Astrocyte (in vitro differentiated cells and primary cell): ENCODE results near the gene NR4A3. TPM values are rescaled to one million over a fixed set of nuclear protein-coding genes. Genes with fewer than 3 reads are reported as not detected.
A peak's percentile ranks its signal among the peaks of the same experiment; 100 is the strongest.

Source experiments
- DNase-seq: peaks from one replicate; pipeline ENCODE4 v3.0.0-alpha.2; 2010; ENCODE audit warnings: low read depth
- FAIRE-seq: peaks from 2 replicates; lab custom pipeline; 2011; peaks lifted over from hg19 to GRCh38; lab: Jason Lieb, UNC
- H2AFZ ChIP-seq: 2 replicates; pipeline ENCODE4 v1.6.0; 2012; ENCODE audit warnings: low read depth, low read length, inconsistent platforms
- H3K27ac ChIP-seq: 2 replicates; pipeline ENCODE4 v1.5.1; 2011; ENCODE audit warnings: low read depth, low read length, inconsistent platforms
- H3K27me3 ChIP-seq: 2 replicates; pipeline ENCODE4 v1.6.0; 2011; ENCODE audit warnings: low read length, inconsistent platforms; ENCODE audit not compliant: insufficient read depth
- H3K36me3 ChIP-seq: 2 replicates; pipeline ENCODE4 v1.5.1; 2011; ENCODE audit warnings: low read length, inconsistent platforms; ENCODE audit not compliant: insufficient read depth
- H3K4me1 ChIP-seq: 2 replicates; pipeline ENCODE4 v1.5.1; 2011; ENCODE audit warnings: low read length, inconsistent platforms; ENCODE audit not compliant: insufficient read depth
- H3K4me2 ChIP-seq: 2 replicates; pipeline ENCODE4 v1.6.0; 2012; ENCODE audit warnings: low read length, inconsistent platforms
- H3K4me3 ChIP-seq: 2 replicates; pipeline ENCODE4 v1.5.1; 2011; ENCODE audit warnings: low read depth, mild to moderate bottlenecking, low read length, inconsistent platforms; ENCODE audit not compliant: insufficient read depth
- H3K79me2 ChIP-seq: 2 replicates; pipeline ENCODE4 v1.6.0; 2012; ENCODE audit warnings: mild to moderate bottlenecking, low read length, inconsistent platforms; ENCODE audit not compliant: insufficient read depth
- H3K9ac ChIP-seq: 2 replicates; pipeline ENCODE4 v1.6.0; 2012; ENCODE audit warnings: mild to moderate bottlenecking, low read length, inconsistent platforms
- H3K9me3 ChIP-seq: 2 replicates; pipeline ENCODE4 v1.5.1; 2012; ENCODE audit warnings: low read depth, mild to moderate bottlenecking, low read length, inconsistent platforms; ENCODE audit not compliant: insufficient read depth
- H4K20me1 ChIP-seq: 2 replicates; pipeline ENCODE4 v1.6.0; 2012; ENCODE audit warnings: low read length, inconsistent platforms; ENCODE audit not compliant: insufficient read depth
- H3K27ac Mint-ChIP-seq: one replicate; pipeline ENCODE4 v1.8.0; 2021; ENCODE audit warnings: mild to moderate bottlenecking, mixed read lengths; ENCODE audit not compliant: unreplicated experiment
- H3K27me3 Mint-ChIP-seq: one replicate; pipeline ENCODE4 v1.8.0; 2021; ENCODE audit warnings: low read depth, mixed read lengths; ENCODE audit not compliant: unreplicated experiment
- H3K36me3 Mint-ChIP-seq: one replicate; pipeline ENCODE4 v1.8.0; 2021; ENCODE audit warnings: low read depth, mixed read lengths; ENCODE audit not compliant: unreplicated experiment
- H3K4me1 Mint-ChIP-seq: one replicate; pipeline ENCODE4 v1.8.0; 2021; ENCODE audit warnings: low read depth, mixed read lengths; ENCODE audit not compliant: unreplicated experiment
- H3K4me3 Mint-ChIP-seq: one replicate; pipeline ENCODE4 v1.8.0; 2021; ENCODE audit warnings: mild to moderate bottlenecking, moderate library complexity, mixed read lengths; ENCODE audit not compliant: unreplicated experiment
- H3K9me3 Mint-ChIP-seq: one replicate; pipeline ENCODE4 v1.8.0; 2021; ENCODE audit warnings: mild to moderate bottlenecking, mixed read lengths; ENCODE audit not compliant: unreplicated experiment
- CTCF ChIP-seq: IDR thresholded peaks from 2 replicates; pipeline ENCODE4 v1.5.1; 2011; ENCODE audit warnings: low read depth, mild to moderate bottlenecking, inconsistent platforms, low read length, moderate library complexity; ENCODE audit not compliant: insufficient read depth
- EZH2 ChIP-seq: IDR thresholded peaks from 2 replicates; pipeline ENCODE4 v1.6.1; 2012; ENCODE audit warnings: mild to moderate bottlenecking, low read length, inconsistent platforms; ENCODE audit not compliant: insufficient read depth
- total RNA-seq: library from RNA; stranded (reverse); gene quantifications from 2 replicates; pipeline ENCODE4 v1.2.1, GENCODE V29; 2021

NR4A3 gene
- total RNA-seq, 1 donor from 2014 or later = 3.6 TPM

- TF ChIP-seq CTCF (no peak), EZH2 (no peak)
- H3K4me3 Mint-ChIP-seq = no peak overlapping the region
- no peaks in the 10 kb centered on the region for H3K36me3 Mint-ChIP-seq
- FAIRE-seq = peak; percentile 34
- H3K9me3 Mint-ChIP-seq = no peaks in the 10 kb centered on the region
- H3K4me2 ChIP-seq = peak overlapping the region; percentile 42
- peak; percentile 82 for DNase-seq
- H3K27ac ChIP-seq = peak overlapping the region; percentile 18
- H3K4me1 ChIP-seq = peaks cover 14% of the 10 kb centered on the region
- peaks cover 11% of the 10 kb centered on the region for H3K27me3 ChIP-seq
- H2AFZ ChIP-seq = no peak overlapping the region
- no peaks in the 10 kb centered on the region for H3K36me3 ChIP-seq
- no peak overlapping the region for H3K4me3 ChIP-seq
- H3K27me3 Mint-ChIP-seq = no peaks in the 10 kb centered on the region
- H4K20me1 ChIP-seq = peaks cover 6% of the 10 kb centered on the region
- H3K9me3 ChIP-seq = no peaks in the 10 kb centered on the region
- H3K4me1 Mint-ChIP-seq = peaks cover 33% of the 10 kb centered on the region
- no peak overlapping the region for H3K27ac Mint-ChIP-seq
- H3K79me2 ChIP-seq = no peaks in the 10 kb centered on the region
- H3K9ac ChIP-seq = no peak overlapping the region
Observed at GRCh38 chr9:99873531-99873930, 51.8 kb downstream of the NR4A3 start.

- H3K36me3 Mint-ChIP-seq = no peaks in the 10 kb centered on the region
- Histone ChIP-seq H3K4me3 (no peak overlapping the region), H3K9me3 (no peaks in the 10 kb centered on the region), H3K9ac (no peak overlapping the region), H3K36me3 (no peaks in the 10 kb centered on the region), H3K4me2 (peak overlapping the region; percentile 42), H3K4me1 (peaks cover 14% of the 10 kb centered on the region), H3K27me3 (peaks cover 11% of the 10 kb centered on the region), H4K20me1 (peaks cover 6% of the 10 kb centered on the region), H2AFZ (no peak overlapping the region), H3K27ac (no peak overlapping the region), H3K79me2 (no peaks in the 10 kb centered on the region)
- no peaks in the 10 kb centered on the region for H3K9me3 Mint-ChIP-seq
- peaks cover 32% of the 10 kb centered on the region for H3K4me1 Mint-ChIP-seq
- FAIRE-seq = no peak
- TF ChIP-seq CTCF (no peak), EZH2 (no peak)
- no peak overlapping the region for H3K4me3 Mint-ChIP-seq
- no peaks in the 10 kb centered on the region for H3K27me3 Mint-ChIP-seq
- H3K27ac Mint-ChIP-seq = no peak overlapping the region
- DNase-seq = no peak
Observed at GRCh38 chr9:99873943-99874584, 52.4 kb downstream of the NR4A3 start.

- Histone ChIP-seq H3K79me2 (no peaks in the 10 kb centered on the region), H3K27me3 (peaks cover 11% of the 10 kb centered on the region), H4K20me1 (peaks cover 6% of the 10 kb centered on the region), H3K4me2 (no peak overlapping the region), H3K9ac (no peak overlapping the region), H3K9me3 (no peaks in the 10 kb centered on the region), H3K4me1 (peaks cover 14% of the 10 kb centered on the region), H3K36me3 (no peaks in the 10 kb centered on the region), H3K27ac (no peak overlapping the region), H3K4me3 (no peak overlapping the region), H2AFZ (no peak overlapping the region)
- H3K36me3 Mint-ChIP-seq = peaks cover 3% of the 10 kb centered on the region
- DNase-seq = no peak
- TF ChIP-seq EZH2 (no peak), CTCF (no peak)
- H3K27ac Mint-ChIP-seq = no peak overlapping the region
- no peaks in the 10 kb centered on the region for H3K27me3 Mint-ChIP-seq
- H3K9me3 Mint-ChIP-seq = peaks cover under 1% of the 10 kb centered on the region
- no peak overlapping the region for H3K4me3 Mint-ChIP-seq
- no peak for FAIRE-seq
- peaks cover 23% of the 10 kb centered on the region for H3K4me1 Mint-ChIP-seq
Observed at GRCh38 chr9:99876190-99876589, 54.5 kb downstream of the NR4A3 start.
